Breast epithelium (tissue), 3 donors: ENCODE data around the gene TOPBP1.
A peak's percentile ranks its signal among the peaks of the same experiment; 100 is the strongest.

Source experiments
- POLR2A ChIP-seq: fragments of 450-650 bp; IDR thresholded peaks from one replicate; pipeline ENCODE4 v1.6.1; 2016; ENCODE audit warnings: antibody characterized with exemption, mild to moderate bottlenecking, moderate library complexity
- TF ChIP-seq, protein P1 (sequence below), 3 donors: fragments of 450-650 bp; IDR thresholded peaks; one replicate each; pipeline ENCODE4 v1.5.1; 2016 to 2017; ENCODE audit warnings: antibody characterized with exemption in 3 of 3, mild to moderate bottlenecking in 3 of 3, moderate library complexity in 3 of 3

DNA sequence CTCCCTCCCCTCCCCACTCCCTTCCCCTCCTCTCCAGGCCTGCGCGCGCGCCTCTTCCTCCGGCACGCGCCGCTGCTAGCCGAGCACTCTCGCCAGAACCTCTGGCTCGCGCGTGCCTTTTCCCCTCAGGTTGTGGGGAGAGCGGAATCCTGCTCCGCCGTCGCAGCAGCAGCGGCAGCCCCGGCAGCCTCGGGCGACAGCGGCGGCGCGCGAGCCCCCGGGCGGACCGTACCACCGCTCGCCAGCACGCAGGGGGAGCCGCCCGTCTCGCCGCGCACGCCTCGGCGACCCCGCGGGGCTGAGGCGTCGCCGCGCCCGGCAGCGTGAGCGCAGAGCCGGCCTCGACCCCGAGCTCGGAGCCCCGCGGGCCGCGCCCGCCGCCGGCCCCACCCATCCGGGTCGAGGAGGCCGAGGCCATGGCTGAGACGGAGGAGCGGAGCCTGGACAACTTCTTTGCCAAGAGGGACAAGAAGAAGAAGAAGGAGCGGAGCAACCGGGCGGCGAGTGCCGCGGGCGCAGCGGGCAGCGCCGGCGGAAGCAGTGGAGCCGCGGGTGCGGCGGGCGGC lies 88.0 kb downstream of the TOPBP1 start, which contains the start of gene CDV3:
- TF ChIP-seq, protein P1, sequence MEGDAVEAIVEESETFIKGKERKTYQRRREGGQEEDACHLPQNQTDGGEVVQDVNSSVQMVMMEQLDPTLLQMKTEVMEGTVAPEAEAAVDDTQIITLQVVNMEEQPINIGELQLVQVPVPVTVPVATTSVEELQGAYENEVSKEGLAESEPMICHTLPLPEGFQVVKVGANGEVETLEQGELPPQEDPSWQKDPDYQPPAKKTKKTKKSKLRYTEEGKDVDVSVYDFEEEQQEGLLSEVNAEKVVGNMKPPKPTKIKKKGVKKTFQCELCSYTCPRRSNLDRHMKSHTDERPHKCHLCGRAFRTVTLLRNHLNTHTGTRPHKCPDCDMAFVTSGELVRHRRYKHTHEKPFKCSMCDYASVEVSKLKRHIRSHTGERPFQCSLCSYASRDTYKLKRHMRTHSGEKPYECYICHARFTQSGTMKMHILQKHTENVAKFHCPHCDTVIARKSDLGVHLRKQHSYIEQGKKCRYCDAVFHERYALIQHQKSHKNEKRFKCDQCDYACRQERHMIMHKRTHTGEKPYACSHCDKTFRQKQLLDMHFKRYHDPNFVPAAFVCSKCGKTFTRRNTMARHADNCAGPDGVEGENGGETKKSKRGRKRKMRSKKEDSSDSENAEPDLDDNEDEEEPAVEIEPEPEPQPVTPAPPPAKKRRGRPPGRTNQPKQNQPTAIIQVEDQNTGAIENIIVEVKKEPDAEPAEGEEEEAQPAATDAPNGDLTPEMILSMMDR (IDR thresholded peaks at IDR 0.05) = no peak
- TF ChIP-seq POLR2A = peak; percentile 50
